GM19025 (cell line): Measurements from ENCODE around the gene C1orf115.
"Not testable (repeated sequence)": the region's sequence is repeated elsewhere in the genome, so short reads cannot be mapped to it uniquely, and the experiment has no call there.

Experiments used
- ATAC-seq: cut with Tn5 transposase; IDR thresholded peaks from one replicate; pipeline ENCODE4 v1.9.1; 2021; ENCODE audit warnings: mild to moderate bottlenecking, low read depth, moderate library complexity; ENCODE audit not compliant: unreplicated experiment

C1orf115 gene

DNA sequence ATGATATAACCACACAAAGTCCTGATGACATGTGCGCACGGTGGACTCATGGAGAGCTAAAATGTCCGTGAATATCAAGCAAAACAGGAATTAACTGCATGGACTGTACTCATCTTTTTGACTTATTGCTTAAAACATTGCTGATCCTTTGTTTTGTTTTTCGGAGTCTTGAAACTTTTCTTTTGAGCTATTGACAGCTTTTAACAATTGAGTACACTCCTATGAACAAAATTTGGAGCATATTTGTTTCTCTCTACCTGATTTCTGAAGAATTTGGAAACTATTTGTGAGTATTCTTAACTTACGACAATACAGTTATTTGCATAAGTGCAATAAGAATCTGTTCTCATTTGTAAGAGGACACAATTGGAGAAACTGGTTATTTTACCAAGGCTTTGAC, 25.8 kb downstream of the C1orf115 start:
- ATAC-seq = not testable (repeated sequence)

DNA sequence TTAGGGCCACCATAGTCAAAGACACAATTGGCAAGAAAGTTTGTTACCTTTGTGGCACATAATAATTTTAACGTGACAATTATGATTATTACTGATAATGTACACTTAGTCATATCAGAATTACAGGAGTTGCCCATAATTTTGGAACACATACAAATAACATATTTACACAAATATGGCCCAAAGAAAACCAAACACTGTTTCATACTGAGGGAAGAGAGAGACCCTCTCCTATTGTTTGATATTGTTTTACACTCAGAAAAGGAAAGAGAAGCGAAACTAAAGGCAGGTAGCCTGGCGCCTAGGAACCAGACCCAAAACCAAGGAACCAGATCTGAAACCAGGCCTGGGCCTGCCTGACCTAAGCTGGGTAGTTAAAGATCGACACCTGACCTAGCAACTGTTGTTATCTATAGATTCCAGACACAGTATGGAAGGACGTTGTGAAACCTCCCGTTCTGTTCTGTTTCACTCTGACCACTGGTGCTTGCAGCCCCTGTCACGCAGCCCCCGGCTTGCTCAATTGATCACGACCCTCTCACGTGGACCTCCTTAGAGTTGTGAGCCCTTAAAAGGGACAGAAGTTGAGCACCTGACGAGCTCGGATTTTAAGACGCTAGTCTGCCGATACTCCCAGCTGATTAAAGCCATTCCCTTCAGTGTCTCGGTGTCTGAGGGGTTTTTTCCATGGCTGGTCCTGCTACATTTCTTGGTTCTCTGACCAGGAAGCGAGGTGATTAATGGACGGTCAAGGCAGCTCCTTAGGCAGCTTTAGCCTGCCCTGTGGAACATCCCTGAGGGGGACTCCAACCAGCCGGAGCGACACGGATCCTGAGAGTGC, 27.9 kb downstream of the C1orf115 start:
- peak; percentile 63 for ATAC-seq

DNA sequence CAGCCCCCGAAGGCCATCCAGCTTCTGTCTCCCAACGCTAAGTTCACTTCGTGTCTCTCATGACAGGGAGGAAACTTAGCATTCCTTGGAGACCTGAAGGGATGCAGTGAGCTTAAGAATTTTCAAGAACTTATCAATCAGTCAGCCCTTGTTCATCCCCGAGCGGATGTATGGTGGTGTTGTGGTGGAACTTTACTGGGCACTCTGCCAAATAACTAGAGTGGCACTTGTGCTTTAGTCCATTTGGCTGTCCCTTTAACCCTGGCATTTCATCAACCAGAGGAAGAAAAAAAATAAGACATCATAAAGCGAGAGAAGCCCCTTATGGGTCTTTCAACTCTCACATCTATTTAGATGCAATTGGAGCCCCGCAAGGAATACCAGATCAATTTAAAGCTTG, 31.1 kb downstream of the C1orf115 start:
- not testable (repeated sequence) for ATAC-seq

DNA sequence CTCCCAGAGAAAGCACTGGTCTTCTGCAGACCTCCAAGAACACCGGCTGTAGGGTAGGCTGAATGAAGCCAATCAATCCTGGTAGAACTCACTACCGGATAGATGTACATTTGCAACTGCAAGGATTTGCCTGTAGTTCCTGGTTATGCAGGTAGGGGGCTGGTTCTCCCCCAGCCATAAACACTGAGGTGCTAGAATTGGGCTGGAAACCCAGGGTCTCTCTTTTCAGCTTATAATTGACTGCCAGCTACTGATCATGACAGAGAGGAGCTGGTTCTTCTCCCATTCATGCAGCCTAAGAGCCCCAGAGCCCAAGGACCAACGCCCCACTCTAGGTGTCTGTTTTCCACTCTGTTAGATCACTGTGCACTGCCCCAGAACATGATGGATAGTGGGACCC, 36.5 kb downstream of the C1orf115 start:
- ATAC-seq = no peak

DNA sequence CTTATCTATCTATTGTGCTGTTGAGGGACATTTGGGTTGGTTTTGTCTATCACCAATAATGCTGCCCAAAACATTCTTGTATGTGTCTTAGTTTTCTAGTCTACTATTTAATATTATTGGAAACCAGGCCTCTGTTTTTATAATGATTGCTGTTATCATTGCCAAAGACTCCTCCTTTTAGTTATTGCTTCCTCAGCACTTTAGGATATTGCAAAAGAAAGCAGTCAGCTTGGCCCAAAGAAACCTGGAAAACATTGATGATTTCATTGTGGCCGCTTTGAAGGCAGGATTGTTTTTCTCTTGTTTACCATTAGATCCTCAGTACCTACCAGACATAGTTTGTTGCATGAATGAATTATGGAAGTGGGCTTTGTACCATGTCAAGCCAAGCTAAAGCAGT, 37.4 kb downstream of the C1orf115 start:
- no peak for ATAC-seq

DNA sequence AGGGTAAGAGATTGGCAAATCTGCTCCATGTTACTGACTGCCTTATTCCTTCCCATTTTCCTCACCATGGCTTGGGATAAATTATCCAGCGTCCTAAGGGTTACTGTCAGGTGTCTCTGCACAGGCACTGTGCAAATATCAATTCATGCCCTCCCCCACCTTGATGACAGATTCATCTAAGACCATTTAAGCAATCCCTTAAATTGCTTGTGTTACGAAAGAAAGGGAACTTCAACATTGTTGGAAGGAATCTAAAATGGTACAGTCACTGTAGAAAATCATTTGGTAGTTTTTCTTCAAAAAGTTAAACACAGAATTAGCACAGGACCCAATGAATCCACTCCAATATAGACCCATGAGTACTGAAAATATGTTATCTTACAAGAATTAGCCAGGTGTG, 40.3 kb downstream of the C1orf115 start:
- ATAC-seq = no peak

DNA sequence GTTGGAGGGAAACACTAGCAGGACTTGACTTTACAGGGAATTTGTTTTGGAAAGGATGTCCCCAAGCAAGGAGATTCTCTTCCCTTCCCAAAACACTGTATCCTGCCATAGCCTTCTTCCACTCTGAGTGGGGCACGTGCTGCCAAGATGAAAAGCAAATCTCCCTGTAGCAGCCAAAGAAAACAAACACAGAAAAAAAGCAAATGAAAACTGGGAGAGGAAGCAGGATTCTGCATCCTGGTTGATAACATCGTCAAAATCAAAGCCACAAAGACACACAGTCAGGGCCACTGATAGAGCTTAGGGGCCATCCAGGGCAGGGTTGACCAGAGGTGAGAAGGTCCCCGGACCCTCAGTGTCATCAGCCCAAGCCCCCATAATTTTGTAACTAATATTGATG, 42.0 kb downstream of the C1orf115 start:
- no peak for ATAC-seq

DNA sequence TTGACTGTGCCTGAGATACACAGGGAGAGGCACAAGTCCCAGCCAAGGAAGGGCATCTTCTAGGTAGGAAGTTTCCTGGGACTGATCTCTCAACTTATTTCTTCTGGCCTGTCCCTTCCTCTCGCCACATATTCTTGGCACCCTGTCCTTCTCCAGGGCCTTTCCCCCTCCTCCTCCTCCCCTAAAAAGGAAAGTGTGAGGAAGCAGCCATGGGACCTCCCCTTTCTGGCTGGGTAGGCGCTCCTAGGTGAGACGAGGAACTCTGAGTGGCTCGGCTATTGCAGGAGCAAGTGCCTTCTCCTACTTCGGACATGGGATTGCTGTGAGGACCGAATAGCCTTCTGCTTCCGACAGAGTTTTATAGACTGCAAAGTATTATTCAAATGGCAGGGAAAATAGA, 42.5 kb downstream of the C1orf115 start:
- peak; percentile 8 for ATAC-seq

DNA sequence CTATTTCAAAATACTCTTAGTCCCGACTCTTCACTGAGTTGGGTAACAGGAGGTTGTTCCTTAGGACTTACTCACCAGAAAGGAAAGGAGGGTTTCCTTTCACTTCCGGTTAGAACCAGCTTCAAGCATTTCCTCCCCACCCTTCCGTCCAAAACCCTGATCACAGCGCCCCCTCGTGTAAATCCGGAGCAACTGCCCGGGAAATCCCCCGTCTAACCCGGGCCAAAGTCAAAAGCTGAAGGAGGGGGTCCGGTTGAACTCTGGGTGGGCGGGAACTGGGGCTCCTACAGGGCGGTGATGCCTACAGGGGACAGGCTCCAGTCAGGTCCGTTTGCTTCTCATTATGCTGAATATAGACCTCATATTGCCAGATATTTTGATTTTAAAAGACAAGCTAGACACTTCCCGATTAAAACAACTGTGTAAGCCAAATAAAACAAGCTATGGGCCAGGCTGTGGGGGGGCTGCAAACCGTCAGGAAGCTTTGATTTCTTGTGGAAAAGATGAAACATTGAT, 43.0 kb downstream of the C1orf115 start:
- ATAC-seq = peak; percentile 96

DNA sequence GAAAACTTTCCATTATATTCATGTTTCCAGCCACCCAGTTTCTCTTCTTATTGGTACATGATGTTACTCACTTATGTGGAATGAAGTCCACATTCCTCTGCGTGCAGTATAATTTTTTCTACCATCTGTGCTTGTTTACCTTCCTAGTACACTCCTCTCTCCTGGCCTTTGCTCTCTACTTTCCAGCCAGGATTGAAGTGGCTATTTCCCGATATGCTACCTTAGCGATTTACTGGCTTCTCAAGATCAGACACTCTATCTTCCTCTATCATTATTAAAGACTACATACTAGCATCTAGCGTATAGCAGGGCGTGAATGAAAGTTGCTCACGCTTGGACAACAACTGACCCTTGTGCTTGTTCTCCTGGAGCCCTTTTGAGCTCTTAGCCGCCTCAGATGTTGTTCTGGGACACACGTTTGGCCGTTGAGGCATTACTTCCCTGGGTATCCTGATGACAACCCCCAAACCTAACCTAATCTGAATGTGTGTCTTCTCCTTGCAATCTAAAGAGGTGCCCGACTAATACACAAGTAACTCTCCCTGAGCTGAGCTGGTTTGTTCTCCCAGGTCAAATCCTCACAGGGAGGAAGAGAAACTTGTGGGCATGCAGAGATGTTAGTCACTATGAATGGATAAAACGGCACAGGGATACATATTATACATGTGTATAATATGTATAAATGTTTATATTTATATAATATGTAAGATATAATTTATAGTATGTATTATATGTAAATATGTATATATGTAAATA, 44.6 kb downstream of the C1orf115 start:
- ATAC-seq = no peak

DNA sequence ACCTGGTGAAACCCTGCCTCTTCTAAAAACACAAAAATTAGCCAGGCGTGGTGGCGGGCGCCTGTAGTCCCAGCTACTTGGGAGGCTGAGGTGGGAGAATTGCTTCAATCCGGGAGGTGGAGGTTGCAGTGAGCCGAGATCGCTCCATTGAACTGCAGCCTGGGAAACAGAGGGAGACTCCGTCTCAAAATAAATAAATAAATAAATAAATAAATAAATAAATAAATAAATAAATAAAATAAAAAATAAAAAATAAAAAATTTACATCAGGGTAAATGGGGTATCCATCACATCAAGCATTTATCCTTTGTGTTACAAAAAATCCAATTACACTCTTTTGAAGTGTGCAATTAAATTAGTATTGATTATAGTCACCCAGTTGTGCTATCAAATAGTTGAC, 46.1 kb downstream of the C1orf115 start:
- ATAC-seq = not testable (repeated sequence)

DNA sequence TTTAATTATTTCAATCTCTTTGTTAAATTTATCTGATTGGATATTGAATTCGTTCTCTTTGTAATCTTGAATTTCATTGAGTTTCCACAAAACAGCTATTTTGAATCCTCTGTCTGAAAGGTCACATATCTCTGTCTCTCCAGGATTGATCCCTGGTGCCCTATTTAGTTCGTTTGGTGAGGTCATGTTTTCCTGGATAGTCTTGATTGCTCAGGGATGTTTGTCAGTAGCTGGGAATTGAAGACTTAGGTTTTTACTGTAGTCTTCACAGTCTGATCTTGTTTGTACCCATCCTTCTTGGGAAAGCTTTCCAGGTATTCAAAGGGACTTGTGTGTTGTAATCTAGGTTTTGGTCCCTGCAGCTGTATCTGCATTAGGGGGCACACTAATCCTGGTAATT, 51.2 kb downstream of the C1orf115 start:
- ATAC-seq = no peak

DNA sequence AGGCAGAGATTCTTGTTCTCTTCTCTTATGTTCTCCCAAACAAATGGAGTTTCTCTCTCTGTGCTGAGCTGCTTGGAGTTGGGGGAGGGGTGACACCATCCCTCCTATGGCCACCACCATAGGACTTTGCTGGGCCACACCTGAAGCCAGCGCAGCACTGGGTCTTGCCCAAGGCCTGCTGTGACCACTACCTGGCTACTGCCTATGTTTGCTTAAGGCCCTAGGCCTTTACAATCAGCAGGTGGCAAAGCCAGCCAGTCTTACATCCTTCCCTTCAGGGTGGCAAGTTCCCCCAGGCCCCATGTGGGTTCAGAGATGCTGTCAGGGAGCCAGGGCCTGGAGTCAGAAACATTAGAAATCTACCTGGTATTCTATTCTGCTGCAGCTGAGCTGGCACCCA, 51.7 kb downstream of the C1orf115 start:
- no peak for ATAC-seq

DNA sequence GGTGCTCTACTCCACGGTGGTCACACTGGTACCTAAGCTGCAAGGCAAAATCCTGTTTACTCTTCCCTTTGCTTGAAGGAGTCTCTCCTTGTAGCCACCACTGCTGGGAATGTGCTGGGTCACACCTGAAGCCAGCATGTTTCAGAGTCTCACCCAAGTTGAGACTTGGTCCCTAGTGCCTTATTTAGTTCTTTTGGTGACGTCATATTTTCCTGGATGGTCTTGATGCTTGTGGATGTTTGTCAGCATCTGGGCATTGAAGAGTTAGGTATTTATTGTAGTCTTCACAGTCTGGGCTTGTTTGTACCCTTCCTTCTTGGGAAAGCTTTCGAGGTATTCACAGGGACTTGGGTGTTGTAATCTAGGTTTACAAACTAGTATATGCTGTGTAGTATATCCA, 52.4 kb downstream of the C1orf115 start:
- no peak for ATAC-seq

DNA sequence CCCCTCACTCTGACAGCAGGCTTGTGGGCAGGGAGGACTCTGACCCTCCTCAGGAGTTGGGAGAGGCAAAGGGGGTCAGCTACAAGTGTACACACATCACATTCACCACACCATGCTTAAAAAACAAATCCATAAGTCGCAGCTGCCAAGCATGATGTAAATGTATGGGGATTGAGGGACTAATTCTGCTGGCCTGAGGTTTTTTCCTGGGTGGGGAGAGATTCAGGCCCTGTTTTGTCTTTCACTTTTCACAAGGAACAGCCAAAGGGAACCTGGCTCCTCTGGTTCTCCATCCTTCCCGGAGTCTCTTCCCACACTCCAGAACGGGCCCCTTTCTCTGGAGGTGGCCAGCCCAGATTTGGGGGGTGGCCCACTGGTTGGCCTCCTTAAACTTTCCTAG, 56.7 kb downstream of the C1orf115 start:
- ATAC-seq = no peak

DNA sequence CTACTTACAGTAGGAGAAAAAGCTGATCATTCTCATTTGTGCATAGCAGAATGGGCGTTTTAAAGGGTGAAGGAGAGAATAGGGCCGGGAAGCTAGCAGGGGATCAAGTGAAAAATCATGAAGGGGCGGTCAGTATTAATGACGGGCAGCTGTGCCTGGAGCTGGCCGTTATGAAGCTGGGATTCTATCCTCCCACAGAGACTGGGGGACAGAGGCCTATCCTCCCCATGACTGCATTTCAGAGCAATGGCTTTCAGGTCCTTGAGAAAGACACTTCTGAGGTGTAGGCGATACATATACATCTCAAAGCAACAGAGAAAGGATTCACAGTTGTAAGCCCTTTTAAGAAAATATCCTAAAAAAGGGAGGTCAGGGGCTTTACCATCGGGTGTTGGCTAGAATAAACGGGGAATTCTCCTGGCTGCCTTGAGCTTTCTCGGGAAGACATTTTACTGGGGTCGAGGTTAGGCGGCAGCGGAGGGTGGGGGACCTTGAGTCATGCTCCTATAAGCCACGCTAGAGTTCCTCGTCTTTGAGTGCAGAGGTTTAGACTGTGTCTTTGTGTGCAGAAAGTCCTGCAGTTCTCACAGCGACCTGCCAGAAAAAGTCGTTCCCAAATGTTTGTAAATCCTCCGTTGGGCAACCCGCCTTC, 57.4 kb downstream of the C1orf115 start:
- peak; percentile 5 for ATAC-seq

DNA sequence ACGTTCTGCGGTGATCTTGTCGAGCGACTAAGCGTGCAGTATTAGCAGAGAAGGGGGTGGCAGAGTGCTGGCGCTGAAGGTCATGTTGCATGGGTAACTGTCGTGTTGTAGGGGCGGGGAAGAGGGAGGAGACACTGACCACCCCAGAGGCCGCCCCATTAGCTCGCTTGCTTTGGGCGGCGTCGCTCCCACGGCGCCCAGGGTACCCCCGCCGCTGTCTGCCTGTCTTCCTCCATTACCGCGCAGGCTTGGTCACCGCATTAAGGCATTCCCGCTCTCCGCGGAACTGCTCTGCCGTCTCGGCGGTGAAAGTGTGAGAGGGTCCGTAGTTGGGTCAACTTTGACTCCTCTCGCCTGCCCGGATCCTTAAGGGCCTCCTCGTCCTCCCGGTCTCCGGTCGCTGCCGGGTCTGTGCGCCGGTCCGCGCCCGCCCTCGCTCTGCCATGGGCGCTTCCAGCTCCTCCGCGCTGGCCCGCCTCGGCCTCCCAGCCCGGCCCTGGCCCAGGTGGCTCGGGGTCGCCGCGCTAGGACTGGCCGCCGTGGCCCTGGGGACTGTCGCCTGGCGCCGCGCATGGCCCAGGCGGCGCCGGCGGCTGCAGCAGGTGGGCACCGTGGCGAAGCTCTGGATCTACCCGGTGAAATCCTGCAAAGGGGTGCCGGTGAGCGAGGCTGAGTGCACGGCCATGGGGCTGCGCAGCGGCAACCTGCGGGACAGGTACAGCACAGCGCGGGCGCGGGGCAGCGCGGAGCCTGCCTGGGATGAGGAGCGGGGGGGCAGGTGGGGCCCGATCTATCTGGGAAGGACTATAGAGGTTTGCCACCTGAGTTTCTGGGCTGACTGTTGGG, 58.1 kb downstream of the C1orf115 start, which contains the start of gene MTARC2:
Gene MTARC2 (plus strand): TSS at position 234 of the 846 bp plus-strand sequence. CDS start 210 bp downstream, at position 444.
- peak; percentile 98 for ATAC-seq
